HG02981 (cell line): ENCODE results near the gene SPECC1L.

ENCODE experiments used
- ATAC-seq: cut with Tn5 transposase; IDR thresholded peaks from one replicate; pipeline ENCODE4 v1.9.1; 2021; ENCODE audit warnings: mild to moderate bottlenecking, moderate library complexity; ENCODE audit not compliant: unreplicated experiment

SPECC1L gene

GRCh38 chr22:24463071-24463760, 192.6 kb downstream of the SPECC1L start:
- ATAC-seq = no peak

DNA sequence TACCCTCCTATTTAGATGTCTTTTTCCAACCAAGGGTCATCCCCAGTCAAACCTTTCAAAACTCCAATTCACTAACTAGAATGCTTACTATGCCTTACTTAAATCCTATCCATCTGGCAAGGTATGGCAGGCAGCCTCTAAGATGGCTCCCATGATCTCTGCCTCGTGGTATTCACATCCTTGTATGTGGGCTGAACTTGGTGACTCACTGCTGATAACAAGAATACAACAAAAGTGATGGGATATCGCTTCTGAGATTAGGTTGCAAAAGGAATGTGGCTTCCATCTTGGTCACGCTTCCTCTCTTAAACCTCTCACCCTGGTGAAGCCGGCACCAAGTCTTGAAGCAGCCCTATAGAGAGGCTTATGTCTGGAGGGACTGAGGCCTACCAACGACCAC, 194.9 kb downstream of the SPECC1L start:
- ATAC-seq = no peak

DNA sequence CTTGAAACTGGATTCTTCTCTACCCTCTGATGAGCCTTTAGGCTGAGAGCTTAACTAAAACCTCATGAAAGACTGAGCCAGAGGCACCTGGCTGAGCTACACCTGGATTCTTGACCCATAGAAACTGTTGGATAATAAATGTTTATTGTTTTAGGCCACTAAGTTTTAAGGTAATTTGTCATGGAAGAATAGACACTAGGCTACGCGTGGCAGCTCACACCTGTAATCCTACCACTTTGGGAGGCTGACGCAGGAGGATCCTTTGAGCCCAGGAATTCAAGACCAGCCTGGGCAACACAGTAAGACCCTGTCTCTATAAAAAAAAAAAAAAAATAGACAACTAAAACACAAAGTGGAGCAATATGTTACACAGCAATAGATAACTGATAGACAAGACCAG, 195.3 kb downstream of the SPECC1L start:
- no peak for ATAC-seq

GRCh38 chr22:24466716-24467328, 196.2 kb downstream of the SPECC1L start:
- ATAC-seq = no peak

DNA sequence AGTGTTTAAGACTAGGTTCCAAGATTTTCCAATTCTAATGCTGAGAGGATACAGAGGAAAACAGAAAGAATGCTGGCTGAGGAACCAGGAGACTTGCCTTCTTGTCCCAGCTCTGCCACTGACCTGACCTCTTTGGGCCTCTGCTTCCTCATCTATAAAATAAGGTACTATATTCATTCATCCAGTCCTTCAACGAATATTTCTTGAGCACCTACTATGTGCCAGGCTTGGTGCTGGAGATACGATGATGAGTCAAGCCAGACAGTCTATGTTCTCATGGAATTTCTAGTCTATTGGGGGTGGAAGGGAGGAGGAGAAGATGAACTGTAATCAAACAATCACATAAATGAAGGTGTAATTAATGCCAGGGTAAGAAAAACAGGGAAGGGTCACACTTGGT, 196.7 kb downstream of the SPECC1L start:
- no peak for ATAC-seq
